Stimulated activated CD4-positive, alpha-beta T cell treated with anti-CD3 and anti-CD28 coated beads, TNF-alpha, amount 100 ng/mL, for 24 hours (primary cell): ENCODE results near the gene RFC5.
"Not testable (repeated sequence)": the region's sequence is repeated elsewhere in the genome, so short reads cannot be mapped to it uniquely, and the experiment has no call there.

Source experiments
- DNase-seq, 3 experiments: peaks; one replicate each; pipeline ENCODE4 v3.0.0-alpha.2; 2020; ENCODE audit warnings: low read depth in 3 of 3

Gene RFC5

GRCh38 chr12:118016424-118017264, at the start of gene RFC5:
Gene RFC5, plus strand, starts transcription at chr12:118016703. Its CDS starts 125 bp downstream, at chr12:118016828.
- DNase-seq: peak; percentile 96 to 97 (median 96)

GRCh38 chr12:117967043-117967442, 49.5 kb upstream of the RFC5 start:
- DNase-seq: no peak

GRCh38 chr12:117967512-117967911, 49.0 kb upstream of the RFC5 start:
- DNase-seq: no peak

GRCh38 chr12:117968151-117968789, 48.2 kb upstream of the RFC5 start:
- DNase-seq: no peak

- peak; percentile 3 to 62 (median 31) for DNase-seq
Measured at GRCh38 chr12:117968826-117969659, 47.5 kb upstream of the RFC5 start, which contains the start of gene KSR2. Gene KSR2, minus strand, starts transcription at chr12:117968990. Its CDS starts 735 bp downstream, at chr12:117968255.

- no peak for DNase-seq
Measured at GRCh38 chr12:117970334-117970733, 46.2 kb upstream of the RFC5 start.

- DNase-seq: no peak
Measured at GRCh38 chr12:117972301-117972700, 44.2 kb upstream of the RFC5 start.

GRCh38 chr12:117975006-117975405, 41.5 kb upstream of the RFC5 start:
- no peak for DNase-seq

- DNase-seq: no peak
Measured at GRCh38 chr12:117977373-117977772, 39.1 kb upstream of the RFC5 start.

- DNase-seq: no peak
Measured at GRCh38 chr12:117980616-117981015, 35.9 kb upstream of the RFC5 start.

GRCh38 chr12:117981267-117981666, 35.2 kb upstream of the RFC5 start:
- no peak for DNase-seq

- DNase-seq: no peak
Measured at GRCh38 chr12:117985182-117985581, 31.3 kb upstream of the RFC5 start.

GRCh38 chr12:117986705-117987469, 29.6 kb upstream of the RFC5 start:
- no peak for DNase-seq

GRCh38 chr12:117994551-117995438, 21.7 kb upstream of the RFC5 start:
- DNase-seq: no peak

GRCh38 chr12:117998719-117999118, 17.8 kb upstream of the RFC5 start:
- no peak for DNase-seq

- DNase-seq: not testable (repeated sequence)
Measured at GRCh38 chr12:117999806-118000205, 16.7 kb upstream of the RFC5 start.

GRCh38 chr12:118010903-118011302, 5.6 kb upstream of the RFC5 start:
- DNase-seq: no peak

- no peak for DNase-seq
Measured at GRCh38 chr12:118011377-118011776, 5.1 kb upstream of the RFC5 start.

- no peak for DNase-seq
Measured at GRCh38 chr12:118011961-118012360, 4.5 kb upstream of the RFC5 start.

GRCh38 chr12:118013283-118013682, 3.2 kb upstream of the RFC5 start:
- DNase-seq: no peak
